OCI-LY3 (cell line): ENCODE data around the gene FAT1.

Experiments
- H2AFZ ChIP-seq: fragments of 200-600, 300-600 bp; shearing (Covaris generic); 2 replicates; pipeline ENCODE4 v1.6.0; 2014; ENCODE audit warnings: antibody characterized with exemption, low read depth, low read length
- H3K27ac ChIP-seq: fragments of 200-600, 300-600 bp; sonication (generic); 2 replicates; pipeline ENCODE4 v1.5.1; 2014; ENCODE audit warnings: mild to moderate bottlenecking, low read length, moderate library complexity, mixed read lengths
- H3K27me3 ChIP-seq: fragments of 200-600, 300-600 bp; sonication (generic); 2 replicates; pipeline ENCODE4 v1.6.1; 2014; ENCODE audit warnings: low read depth, low read length, mixed read lengths
- H3K36me3 ChIP-seq: fragments of 200-600, 300-600 bp; sonication (generic); replicated peaks from 2 replicates; pipeline ENCODE3; 2014; ENCODE audit warnings: low read depth, low read length, mixed read lengths
- H3K4me1 ChIP-seq: fragments of 300-600, 200-600 bp; sonication (generic); 2 replicates; pipeline ENCODE4 v1.6.1; 2014; ENCODE audit warnings: low read length, mixed read lengths
- H3K4me2 ChIP-seq: fragments of 200-600, 300-600 bp; sonication (generic); 2 replicates; pipeline ENCODE4 v1.6.1; 2014; ENCODE audit warnings: low read length, mixed read lengths
- H3K4me3 ChIP-seq: fragments of 300-600, 200-600 bp; sonication (generic); 2 replicates; pipeline ENCODE4 v1.5.1; 2014; ENCODE audit warnings: antibody characterized with exemption, mild to moderate bottlenecking, low read length, moderate library complexity
- H3K79me2 ChIP-seq: fragments of 300-600, 200-600 bp; shearing (Covaris generic); 2 replicates; pipeline ENCODE4 v1.6.1; 2014; ENCODE audit warnings: mild to moderate bottlenecking, low read length, mixed read lengths
- H3K9ac ChIP-seq: fragments of 300-600, 200-600 bp; shearing (Covaris generic); 2 replicates; pipeline ENCODE4 v1.6.0; 2014; ENCODE audit warnings: mild to moderate bottlenecking, low read length, moderate library complexity
- H3K9me3 ChIP-seq: fragments of 200-600, 300-600 bp; shearing (Covaris generic); 2 replicates; pipeline ENCODE4 v1.6.1; 2014; ENCODE audit warnings: low read length, mixed read lengths; ENCODE audit not compliant: insufficient read depth
- H4K20me1 ChIP-seq: fragments of 200-600, 300-600 bp; sonication (generic); 2 replicates; pipeline ENCODE4 v1.6.1; 2016; ENCODE audit warnings: low read length, mixed read lengths; ENCODE audit not compliant: insufficient read depth
- EZH2phosphoT487 ChIP-seq: fragments of 200-600 bp; shearing (Covaris generic); IDR thresholded peaks from 2 replicates; pipeline ENCODE4 v1.6.1; 2018; ENCODE audit warnings: antibody characterized with exemption, mixed run types, low read depth
- TF ChIP-seq, protein P1 (sequence below): fragments of 200-600, 300-600 bp; sonication (generic); IDR thresholded peaks from 2 replicates; pipeline ENCODE4 v1.5.1; 2014; ENCODE audit warnings: antibody characterized with exemption, low read length, low read depth

Gene FAT1

DNA sequence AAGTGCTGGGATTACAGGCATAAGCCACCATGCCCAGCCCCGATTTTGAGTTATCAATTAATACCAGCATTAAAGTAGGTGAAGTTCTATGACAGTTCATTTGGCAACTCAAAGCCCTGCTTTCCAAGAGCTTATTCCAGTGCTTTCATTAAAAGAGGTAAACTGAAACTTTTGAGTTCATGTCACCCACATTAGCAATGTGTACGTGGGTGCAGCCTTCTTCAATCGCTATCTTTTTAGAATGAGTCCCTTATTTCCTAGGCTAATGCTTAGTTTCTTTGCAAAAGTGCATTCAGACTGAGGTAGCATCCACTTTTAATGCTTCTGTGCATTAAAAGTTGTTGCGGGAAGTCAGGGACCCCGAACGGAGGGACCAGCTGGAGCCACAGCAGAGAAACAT is 142.2 kb downstream of the FAT1 start:
- Histone ChIP-seq H3K9me3 (no peaks in the 10 kb centered on the region), H2AFZ (no peak overlapping the region), H3K9ac (no peak overlapping the region), H3K79me2 (no peaks in the 10 kb centered on the region), H3K27ac (no peak overlapping the region), H3K36me3 (no peaks in the 10 kb centered on the region), H3K4me2 (no peak overlapping the region), H3K4me1 (no peaks in the 10 kb centered on the region), H3K27me3 (no peaks in the 10 kb centered on the region), H4K20me1 (no peaks in the 10 kb centered on the region), H3K4me3 (no peak overlapping the region)
- TF ChIP-seq, protein P1, sequence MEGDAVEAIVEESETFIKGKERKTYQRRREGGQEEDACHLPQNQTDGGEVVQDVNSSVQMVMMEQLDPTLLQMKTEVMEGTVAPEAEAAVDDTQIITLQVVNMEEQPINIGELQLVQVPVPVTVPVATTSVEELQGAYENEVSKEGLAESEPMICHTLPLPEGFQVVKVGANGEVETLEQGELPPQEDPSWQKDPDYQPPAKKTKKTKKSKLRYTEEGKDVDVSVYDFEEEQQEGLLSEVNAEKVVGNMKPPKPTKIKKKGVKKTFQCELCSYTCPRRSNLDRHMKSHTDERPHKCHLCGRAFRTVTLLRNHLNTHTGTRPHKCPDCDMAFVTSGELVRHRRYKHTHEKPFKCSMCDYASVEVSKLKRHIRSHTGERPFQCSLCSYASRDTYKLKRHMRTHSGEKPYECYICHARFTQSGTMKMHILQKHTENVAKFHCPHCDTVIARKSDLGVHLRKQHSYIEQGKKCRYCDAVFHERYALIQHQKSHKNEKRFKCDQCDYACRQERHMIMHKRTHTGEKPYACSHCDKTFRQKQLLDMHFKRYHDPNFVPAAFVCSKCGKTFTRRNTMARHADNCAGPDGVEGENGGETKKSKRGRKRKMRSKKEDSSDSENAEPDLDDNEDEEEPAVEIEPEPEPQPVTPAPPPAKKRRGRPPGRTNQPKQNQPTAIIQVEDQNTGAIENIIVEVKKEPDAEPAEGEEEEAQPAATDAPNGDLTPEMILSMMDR: no peak
- no peak for TF ChIP-seq EZH2phosphoT487

DNA sequence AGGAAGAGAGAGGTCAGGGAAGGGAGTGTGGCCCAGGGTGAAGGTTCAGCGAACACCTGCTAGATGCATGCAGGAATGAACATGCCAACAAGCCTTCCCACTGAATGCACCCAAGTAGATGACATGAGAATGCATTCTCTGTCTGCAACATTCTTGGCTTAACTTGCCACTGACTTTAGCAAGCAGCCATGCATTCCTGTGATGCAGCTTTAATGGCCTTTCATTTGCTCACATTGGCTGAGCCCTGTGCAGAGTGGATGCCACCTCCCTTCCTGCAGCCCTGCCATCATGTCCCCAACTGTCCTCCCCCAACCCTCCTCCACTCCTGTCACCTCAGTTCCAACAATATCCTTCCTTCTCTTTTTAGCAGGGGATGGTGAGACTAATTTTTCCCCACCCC is 143.0 kb downstream of the FAT1 start:
- Histone ChIP-seq H3K27me3 (no peaks in the 10 kb centered on the region), H3K36me3 (no peaks in the 10 kb centered on the region)

DNA sequence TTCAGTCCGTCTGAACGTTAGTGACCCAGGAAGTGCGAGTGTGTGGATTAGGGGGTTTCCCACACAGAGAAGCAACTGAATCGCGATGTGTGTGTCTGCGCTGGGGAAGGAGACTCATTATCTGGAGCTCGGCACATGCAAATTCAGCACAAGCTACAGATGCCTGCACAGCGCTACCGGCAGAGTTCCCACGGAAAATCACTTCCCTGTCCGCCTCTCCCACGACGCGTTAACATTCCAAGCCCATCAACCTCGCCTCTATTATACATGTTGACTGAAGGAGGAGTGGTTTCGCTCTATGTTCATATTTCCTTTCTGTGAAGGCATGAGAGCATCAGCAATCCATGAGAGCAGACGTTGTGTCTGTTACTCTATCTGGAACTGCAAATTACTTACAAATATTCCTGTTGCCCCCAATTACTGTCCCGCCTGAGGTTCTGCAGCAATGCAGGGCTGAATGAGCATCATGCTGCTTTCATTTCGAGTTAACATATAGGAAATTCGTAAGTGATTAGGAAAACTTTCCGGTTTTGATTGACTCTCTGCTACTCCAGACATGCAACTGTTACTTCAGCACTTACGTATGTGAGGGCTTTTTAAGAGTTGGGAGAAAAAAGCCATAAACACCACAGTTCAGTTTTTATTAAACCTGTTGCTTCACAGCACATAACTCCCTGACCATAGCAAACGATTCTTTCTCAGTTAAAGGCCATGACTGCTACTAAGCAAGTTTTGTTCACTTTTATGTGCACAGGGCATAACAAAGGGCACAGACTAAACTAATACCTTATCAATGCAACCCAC is 153.3 kb downstream of the FAT1 start:
- H3K27ac ChIP-seq: no peak overlapping the region
- no peaks in the 10 kb centered on the region for H4K20me1 ChIP-seq
- no peak overlapping the region for H3K4me2 ChIP-seq
- H3K9me3 ChIP-seq: no peaks in the 10 kb centered on the region
- H3K9ac ChIP-seq: no peak overlapping the region
- no peaks in the 10 kb centered on the region for H3K79me2 ChIP-seq
- TF ChIP-seq, protein P1: no peak
- no peaks in the 10 kb centered on the region for H3K4me1 ChIP-seq
- no peak overlapping the region for H2AFZ ChIP-seq
- H3K36me3 ChIP-seq: no peaks in the 10 kb centered on the region
- no peaks in the 10 kb centered on the region for H3K27me3 ChIP-seq
- no peak overlapping the region for H3K4me3 ChIP-seq

More for the DNA sequence above, 143.0 kb downstream of the FAT1 start:
- H3K4me3 ChIP-seq: no peak overlapping the region
- H3K9ac ChIP-seq: no peak overlapping the region
- H2AFZ ChIP-seq: no peak overlapping the region
- H3K9me3 ChIP-seq: no peaks in the 10 kb centered on the region
- TF ChIP-seq EZH2phosphoT487: no peak
- TF ChIP-seq, protein P1: no peak
- no peak overlapping the region for H3K4me2 ChIP-seq
- H3K4me1 ChIP-seq: no peaks in the 10 kb centered on the region
- no peaks in the 10 kb centered on the region for H4K20me1 ChIP-seq
- H3K27ac ChIP-seq: no peak overlapping the region
- H3K79me2 ChIP-seq: no peaks in the 10 kb centered on the region

- H3K36me3 ChIP-seq: no peaks in the 10 kb centered on the region
- no peaks in the 10 kb centered on the region for H4K20me1 ChIP-seq
- H3K27ac ChIP-seq: no peak overlapping the region
- H3K9ac ChIP-seq: no peak overlapping the region
- no peaks in the 10 kb centered on the region for H3K4me1 ChIP-seq
- no peaks in the 10 kb centered on the region for H3K27me3 ChIP-seq
- no peaks in the 10 kb centered on the region for H3K79me2 ChIP-seq
- H3K9me3 ChIP-seq: no peaks in the 10 kb centered on the region
- no peak overlapping the region for H2AFZ ChIP-seq
- no peak overlapping the region for H3K4me2 ChIP-seq
- no peak for TF ChIP-seq EZH2phosphoT487
- TF ChIP-seq, protein P1: no peak
- H3K4me3 ChIP-seq: no peak overlapping the region
Observed at GRCh38 chr4:186569533-186570192, 154.0 kb downstream of the FAT1 start.
